HEK293T (cell line): ENCODE measurements around the gene AKR1A1.
A peak's percentile ranks its signal among the peaks of the same experiment; 100 is the strongest.

Experiments
- BHLHE40 ChIP-seq: fragments of 450-650 bp; IDR thresholded peaks from 2 replicates; pipeline ENCODE4 v1.6.1; 2016; ENCODE audit warnings: mild to moderate bottlenecking, moderate library complexity, borderline replicate concordance
- FOXK2 ChIP-seq: fragments of 450-650 bp; IDR thresholded peaks from 2 replicates; pipeline ENCODE4 v1.6.1; 2016; ENCODE audit warnings: mild to moderate bottlenecking
- PKNOX1 ChIP-seq: fragments of 450-650 bp; IDR thresholded peaks from 2 replicates; pipeline ENCODE4 v1.6.1; 2016
- SUZ12 ChIP-seq: fragments of 450-650 bp; IDR thresholded peaks from 2 replicates; pipeline ENCODE4 v1.6.1; 2016; ENCODE audit warnings: mild to moderate bottlenecking
- TARDBP ChIP-seq: fragments of 450-650 bp; IDR thresholded peaks from 2 replicates; pipeline ENCODE4 v1.6.1; 2016

- TF ChIP-seq SUZ12 (no peak), PKNOX1 (peak; percentile 23; the same call in 1 of the 2 replicates), FOXK2 (no peak), BHLHE40 (no peak), TARDBP (no peak)
Measured at GRCh38 chr1:45512641-45513054, 38.0 kb upstream of the AKR1A1 start.
